Mammary epithelial cell (primary cell): ENCODE results near the gene RNF4.

ENCODE experiments used
- CTCF ChIP-seq, 2 donors: IDR thresholded peaks in 1 of 2; conservative IDR thresholded peaks in 1 of 2; 2 replicates each; pipeline ENCODE4 v1.5.1; 2011 to 2012; ENCODE audit warnings: inconsistent platforms in 2 of 2, low read length in 2 of 2, mild to moderate bottlenecking in 2 of 2, control low read depth in 1 of 2, low read depth in 1 of 2; ENCODE audit not compliant: insufficient read depth in 1 of 2; ENCODE audit errors: extremely low read depth in 1 of 2
- EZH2 ChIP-seq: IDR thresholded peaks from 2 replicates; pipeline ENCODE4 v1.6.1; 2012; ENCODE audit warnings: low read length, inconsistent platforms, borderline replicate concordance

- TF ChIP-seq CTCF (conservative IDR thresholded peaks at IDR 0.05 in 1 of 2, IDR thresholded peaks at IDR 0.05 in 1 of 2; ENCODE audit: extremely low read depth in 1 of 2, insufficient read depth in 1 of 2, low read depth in 1 of 2, low read length in 2 of 2) = no peak
- no peak for TF ChIP-seq EZH2
Measured at GRCh38 chr4:2443956-2444740, 24.8 kb upstream of the RNF4 start.
